ENCODE results near the gene NHEJ1.

DNA sequence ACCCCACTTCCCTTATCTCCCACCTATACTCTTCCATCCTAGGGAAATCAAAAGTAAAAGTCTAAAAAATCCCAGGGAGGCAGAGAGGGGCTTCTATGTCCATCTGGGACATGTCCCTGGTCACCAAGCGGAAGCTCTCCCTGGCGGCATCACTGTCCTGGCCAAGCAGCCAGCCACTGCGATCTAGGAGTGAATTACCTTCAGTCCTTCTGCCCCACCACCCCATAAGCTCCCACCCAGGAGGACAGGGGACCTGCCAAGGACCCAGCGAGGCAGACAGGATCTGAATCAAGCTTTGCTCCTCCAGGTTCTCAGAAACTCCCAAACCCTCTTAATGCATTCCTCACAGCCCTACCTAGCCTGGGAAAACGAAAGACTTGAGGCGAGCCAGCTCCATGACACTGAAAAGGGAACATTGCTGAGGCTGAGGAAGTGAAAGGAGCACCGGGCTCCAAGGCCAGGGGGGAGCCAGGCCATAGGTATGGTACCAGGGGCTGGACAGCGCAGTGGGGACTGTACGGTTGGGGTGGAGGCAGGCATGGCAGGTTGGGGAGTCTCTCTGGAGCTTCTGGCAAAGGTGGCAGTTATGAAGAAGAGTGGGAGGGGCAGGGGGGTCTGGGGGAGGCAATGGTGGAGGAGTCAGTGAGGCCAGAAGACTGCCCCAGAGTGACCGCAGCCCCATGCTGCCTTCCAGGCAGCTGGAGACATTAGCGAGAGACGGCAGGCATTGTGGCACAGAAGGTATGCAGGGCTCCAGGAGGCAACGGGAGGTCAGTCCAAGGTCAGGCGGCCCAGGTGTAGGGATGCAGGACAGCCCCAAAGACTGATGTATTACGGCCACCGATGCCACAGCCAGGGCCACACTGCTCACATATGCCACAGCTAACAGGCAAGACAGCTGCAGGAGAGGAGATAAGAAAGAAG is 11.9 kb upstream of the NHEJ1 start:
- no peak for TF ChIP-seq CTCF (IDR thresholded peaks at IDR 0.05)
- TF ChIP-seq POLR2AphosphoS5 (IDR thresholded peaks at IDR 0.05) = no peak
- TF ChIP-seq POLR2A (IDR thresholded peaks at IDR 0.05) = no peak
